IMR-90 (cell line): Measurements from ENCODE around the gene NHP2. TPM values are rescaled to one million over a fixed set of nuclear protein-coding genes. Genes with fewer than 3 reads are reported as not detected.

Source experiments
- ATAC-seq: fragments of 200-7000 bp; cut with Tn5 transposase; 2 replicates; pipeline ENCODE4 v1.9.1; 2020; ENCODE audit warnings: low read depth, mild to moderate bottlenecking, moderate library complexity
- BruUV-seq: library from RNA; stranded (reverse); fragments of 400-500 nt; replicated peaks from 2 replicates; lab custom pipeline; 2021; lab: Mats Ljungman, UMichigan
- CTCF ChIA-PET: fragments of 300-600 bp; formaldehyde crosslinking; extraction: SDS; loops from one replicate; lab custom pipeline; 2021; ENCODE audit warnings: antibody characterized with exemption; lab: Yijun Ruan, JAX
- POLR2A ChIA-PET: fragments of 300-600 bp; sonication (Branson Sonifier 250); formaldehyde crosslinking; loops from one replicate; lab custom pipeline; 2022; ENCODE audit warnings: antibody characterized with exemption; ENCODE audit not compliant: unreplicated experiment; lab: Charles Lee
- DNase-seq: peaks from one replicate; pipeline ENCODE4 v3.0.0; 2013
- H2AFZ ChIP-seq: replicated peaks from 2 replicates; pipeline ENCODE3; 2013; ENCODE audit warnings: low read length, mild to moderate bottlenecking; ENCODE audit not compliant: poor library complexity
- H2AK5ac ChIP-seq: 2 replicates; pipeline ENCODE4 v1.6.1; 2013; ENCODE audit warnings: low read depth, low read length, inconsistent platforms
- H2AK9ac ChIP-seq: replicated peaks from 2 replicates; pipeline ENCODE3; 2013; ENCODE audit warnings: mild to moderate bottlenecking, low read depth, low read length, moderate library complexity; ENCODE audit not compliant: poor library complexity
- H2BK120ac ChIP-seq: 2 replicates; pipeline ENCODE4 v1.6.1; 2013; ENCODE audit warnings: low read depth, low read length, inconsistent platforms
- H2BK15ac ChIP-seq: 3 replicates; pipeline ENCODE4 v1.6.1; 2013; ENCODE audit warnings: low read depth, low read length, inconsistent platforms
- H2BK20ac ChIP-seq: 2 replicates; pipeline ENCODE4 v1.6.1; 2013; ENCODE audit warnings: low read depth, mild to moderate bottlenecking, inconsistent platforms, low read length, moderate library complexity
- H2BK5ac ChIP-seq: 2 replicates; pipeline ENCODE4 v1.6.1; 2013; ENCODE audit warnings: mild to moderate bottlenecking, low read depth, low read length, inconsistent platforms; ENCODE audit not compliant: poor library complexity, severe bottlenecking
- H3K14ac ChIP-seq: replicated peaks from 2 replicates; pipeline ENCODE4 v1.6.1; 2013; ENCODE audit warnings: low read depth, low read length, inconsistent platforms
- H3K18ac ChIP-seq: 2 replicates; pipeline ENCODE4 v1.6.1; 2013; ENCODE audit warnings: low read depth, low read length, control low read depth
- H3K23ac ChIP-seq: 2 replicates; pipeline ENCODE4 v1.6.1; 2013; ENCODE audit warnings: low read depth, low read length, inconsistent platforms
- H3K27ac ChIP-seq: 2 replicates; pipeline ENCODE4 v1.5.1; 2013; ENCODE audit warnings: mild to moderate bottlenecking, control low read depth, low read length; ENCODE audit not compliant: insufficient read depth
- H3K27me3 ChIP-seq: 2 replicates; pipeline ENCODE4 v1.6.1; 2013; ENCODE audit warnings: low read length; ENCODE audit not compliant: control insufficient read depth, insufficient read depth
- H3K36me3 ChIP-seq: 2 replicates; pipeline ENCODE4 v1.6.1; 2013; ENCODE audit warnings: low read length, mixed read lengths; ENCODE audit not compliant: control insufficient read depth, insufficient read depth
- H3K4ac ChIP-seq: 2 replicates; pipeline ENCODE4 v1.6.1; 2013; ENCODE audit warnings: low read depth, low read length, inconsistent platforms
- H3K4me1 ChIP-seq: 2 replicates; pipeline ENCODE4 v1.6.1; 2013; ENCODE audit warnings: low read length, mixed read lengths; ENCODE audit not compliant: control insufficient read depth, insufficient read depth
- H3K4me2 ChIP-seq: 2 replicates; pipeline ENCODE4 v1.6.1; 2013; ENCODE audit warnings: low read depth, mild to moderate bottlenecking, control low read depth, low read length, moderate library complexity
- H3K4me3 ChIP-seq: 2 replicates; pipeline ENCODE4 v1.5.1; 2013; ENCODE audit warnings: low read depth, mild to moderate bottlenecking, control low read depth, low read length, moderate library complexity; ENCODE audit not compliant: insufficient read depth
- H3K56ac ChIP-seq: 2 replicates; pipeline ENCODE4 v1.6.1; 2013; ENCODE audit warnings: low read length, inconsistent platforms; ENCODE audit not compliant: insufficient read depth; ENCODE audit errors: extremely low read depth
- H3K79me1 ChIP-seq, 2 experiments: 2 replicates each; pipeline ENCODE4 v1.6.1; 2013; ENCODE audit warnings: low read length in 2 of 2, inconsistent platforms in 1 of 2, low read depth in 1 of 2
- H3K9ac ChIP-seq: 2 replicates; pipeline ENCODE4 v1.6.1; 2013; ENCODE audit warnings: low read depth, low read length, control low read depth
- H3K9me1 ChIP-seq: 2 replicates; pipeline ENCODE4 v1.6.1; 2013; ENCODE audit warnings: low read length, inconsistent platforms; ENCODE audit not compliant: insufficient read depth
- H3K9me3 ChIP-seq: 2 replicates; pipeline ENCODE4 v1.6.1; 2013; ENCODE audit warnings: low read length; ENCODE audit not compliant: control insufficient read depth, insufficient read depth
- H4K20me1 ChIP-seq: 2 replicates; pipeline ENCODE4 v1.6.1; 2013; ENCODE audit warnings: low read length, inconsistent platforms; ENCODE audit not compliant: insufficient read depth
- H4K5ac ChIP-seq: 2 replicates; pipeline ENCODE4 v1.6.1; 2013; ENCODE audit warnings: mild to moderate bottlenecking, low read depth, low read length, control low read depth
- H4K8ac ChIP-seq, 2 experiments: 2 replicates each; pipeline ENCODE4 v1.6.1; 2013; ENCODE audit warnings: low read depth in 2 of 2, low read length in 2 of 2, control low read depth in 1 of 2, inconsistent platforms in 1 of 2
- H4K91ac ChIP-seq: 2 replicates; pipeline ENCODE4 v1.6.1; 2013; ENCODE audit warnings: low read depth, low read length, inconsistent platforms; ENCODE audit not compliant: insufficient read depth
- BHLHE40 ChIP-seq: fragments of 150-350 bp; IDR thresholded peaks from 2 replicates; pipeline ENCODE4 v1.6.1; 2016; ENCODE audit warnings: mild to moderate bottlenecking, low read depth, low read length
- CEBPB ChIP-seq: IDR thresholded peaks from 2 replicates; pipeline ENCODE4 v1.6.1; 2012; ENCODE audit warnings: low read depth, low read length, improper control_type of control experiment
- FOS ChIP-seq: fragments of 150-350 bp; IDR thresholded peaks from 2 replicates; pipeline ENCODE4 v1.6.1; 2016; ENCODE audit warnings: low read depth, low read length
- POLR2A ChIP-seq: IDR thresholded peaks from 2 replicates; pipeline ENCODE4 v1.6.1; 2012; ENCODE audit warnings: mild to moderate bottlenecking, low read depth, low read length
- RAD21 ChIP-seq: IDR thresholded peaks from 2 replicates; pipeline ENCODE4 v1.6.1; 2012; ENCODE audit warnings: low read length, improper control_type of control experiment
- USF2 ChIP-seq: fragments of 150-350 bp; IDR thresholded peaks from 2 replicates; pipeline ENCODE4 v1.6.1; 2017; ENCODE audit warnings: mild to moderate bottlenecking, antibody characterized with exemption, low read length, low read depth
- WGBS, 2 experiments: methylation state at CpG; one replicate each; pipeline versions ENCODE4 v1.1.5 to v1.1.7; 2013; ENCODE audit warnings: missing lambda C conversion rate in 2 of 2; ENCODE audit not compliant: insufficient read length in 1 of 2; ENCODE audit errors: extremely low coverage in 2 of 2; 5-methylcytosine and 5-hydroxymethylcytosine counted together
- dilution Hi-C: fragments of 300-500 bp; cut with HindIII; formaldehyde crosslinking; loops from one replicate; pipeline ENCODE4 v1.14.3; 2018; ENCODE audit warnings: low sequenced_read_pairs; ENCODE audit not compliant: unreplicated experiment
- in situ Hi-C: fragments of 300-500 bp; cut with MboI; formaldehyde crosslinking; loops from 3 replicates; pipeline ENCODE4 v1.14.3; 2019; ENCODE audit warnings: low sequenced_read_pairs, inconsistent platforms, mixed read lengths
- intact Hi-C: fragments of 100-400 bp; cut with micrococcal nuclease; formaldehyde crosslinking; loops from 2 replicates; pipeline ENCODE4 v1.10.0; 2022
- polyA plus RNA-seq, 3 experiments: library from polyadenylated mRNA; depleted of rRNA; stranded (reverse); fragments of >200 nt; gene quantifications; 2 replicates each; pipeline ENCODE4 v1.2.3, GENCODE V29; 2012; ENCODE audit warnings: low replicate concordance in 1 of 3
- total RNA-seq: library from RNA; depleted of rRNA; stranded (reverse); fragments of >200 nt; gene quantifications from 2 replicates; pipeline ENCODE4 v1.2.3, GENCODE V29; 2012

Gene NHP2
- total and polyA plus RNA-seq, 2 of the 4 experiments (the other 2 are of a cell fraction), result 180 to 278 TPM

DNA sequence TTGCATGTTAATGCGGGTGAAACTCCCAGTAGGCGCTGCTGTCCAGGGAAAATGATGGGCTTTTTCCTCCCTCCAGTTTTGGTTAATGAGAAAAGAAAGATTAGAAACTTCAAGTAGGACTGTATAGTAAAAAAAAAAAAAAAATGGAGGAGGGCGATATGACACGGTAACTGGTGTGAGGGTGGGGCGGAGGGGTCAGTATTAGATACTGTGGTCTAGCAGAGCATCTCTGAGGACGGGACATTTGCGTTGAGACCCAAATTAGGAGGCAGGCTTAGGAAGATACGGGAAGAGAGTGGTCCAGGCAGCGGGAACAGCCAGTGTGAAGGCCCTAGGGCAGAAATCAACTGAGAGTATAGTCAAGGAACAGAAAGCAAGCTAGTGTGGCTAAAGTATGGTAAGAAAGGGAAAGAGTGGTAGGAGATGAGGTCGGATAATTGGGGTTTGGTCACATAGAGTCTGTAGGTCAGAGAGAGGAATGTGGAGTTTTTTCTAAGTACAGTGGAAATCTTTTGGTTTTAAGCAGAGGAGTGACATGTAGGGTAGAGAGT lies 22.2 kb downstream of the NHP2 start:
- ChIA-PET POLR2A (no interaction called here), CTCF (no interaction called here)
- no peak overlapping the region; the same call in 1 of the 2 replicates for H3K27ac ChIP-seq
- peak overlapping the region; percentile 94 for H3K4me2 ChIP-seq
- H4K8ac ChIP-seq, result peak overlapping the region; percentile 53 to 71; a peak in 2 of 4 replicates
- peak overlapping the region; percentile 68 for H3K9ac ChIP-seq
- TF ChIP-seq USF2 (no peak), FOS (no peak), CEBPB (no peak), RAD21 (no peak), POLR2A (no peak), BHLHE40 (no peak)
- H3K56ac ChIP-seq, result no peak overlapping the region; the same call in 1 of the 2 replicates
- H4K20me1 ChIP-seq, result no peaks in the 10 kb centered on the region; the same call in 1 of the 2 replicates
- H3K18ac ChIP-seq, result no peak overlapping the region
- H3K79me1 ChIP-seq, result peaks cover 7 to 27% of the 10 kb centered on the region in 2 experiments
- peak overlapping the region; percentile 66 for H3K4me3 ChIP-seq
- no peak overlapping the region for H3K23ac ChIP-seq
- no peak overlapping the region for H2BK20ac ChIP-seq
- no peak overlapping the region for H2BK5ac ChIP-seq
- intact Hi-C loops, result loop anchor here (5.0 kb wide), 1 partner anchor 54 kb away; no protein-coding TSS in a partner anchor
- in situ Hi-C loops, result no loop called here
- no peak overlapping the region for H2AK5ac ChIP-seq
- H3K4ac ChIP-seq, result peak overlapping the region; percentile 47; the same call in 1 of the 2 replicates
- peak overlapping the region; percentile 98 for H2AFZ ChIP-seq
- H3K9me3 ChIP-seq, result no peaks in the 10 kb centered on the region
- H2BK15ac ChIP-seq, result no peak overlapping the region
- peak overlapping the region; percentile 17 for H2AK9ac ChIP-seq
- no peak for ATAC-seq
- dilution Hi-C loops, result no loop called here
- H4K5ac ChIP-seq, result no peak overlapping the region
- no TSS peak for BruUV-seq
- H2BK120ac ChIP-seq, result no peak overlapping the region
- peaks cover 7% of the 10 kb centered on the region for H3K36me3 ChIP-seq
- no peak overlapping the region for H3K14ac ChIP-seq
- DNase-seq, result no peak
- peaks cover 5% of the 10 kb centered on the region; the same call in 1 of the 2 replicates for H3K4me1 ChIP-seq
- 25 to 100% methylated on average over 1 to 6 of the region's 10 CpGs for WGBS, 2 experiments
- H3K27me3 ChIP-seq, result no peaks in the 10 kb centered on the region; the same call in 1 of the 2 replicates
- no peak overlapping the region for H4K91ac ChIP-seq
- peaks cover 3% of the 10 kb centered on the region; the same call in 1 of the 2 replicates for H3K9me1 ChIP-seq
